ENCODE data around the gene GCNT3. TPM values are rescaled to one million over a fixed set of nuclear protein-coding genes. Genes with fewer than 3 reads are reported as not detected.
A peak's percentile ranks its signal among the peaks of the same experiment; 100 is the strongest.

GCNT3 gene
- total and polyA plus RNA-seq, 9 donors: 0.50 to 4.1 (median 0.72) TPM; not detected in 2

DNA sequence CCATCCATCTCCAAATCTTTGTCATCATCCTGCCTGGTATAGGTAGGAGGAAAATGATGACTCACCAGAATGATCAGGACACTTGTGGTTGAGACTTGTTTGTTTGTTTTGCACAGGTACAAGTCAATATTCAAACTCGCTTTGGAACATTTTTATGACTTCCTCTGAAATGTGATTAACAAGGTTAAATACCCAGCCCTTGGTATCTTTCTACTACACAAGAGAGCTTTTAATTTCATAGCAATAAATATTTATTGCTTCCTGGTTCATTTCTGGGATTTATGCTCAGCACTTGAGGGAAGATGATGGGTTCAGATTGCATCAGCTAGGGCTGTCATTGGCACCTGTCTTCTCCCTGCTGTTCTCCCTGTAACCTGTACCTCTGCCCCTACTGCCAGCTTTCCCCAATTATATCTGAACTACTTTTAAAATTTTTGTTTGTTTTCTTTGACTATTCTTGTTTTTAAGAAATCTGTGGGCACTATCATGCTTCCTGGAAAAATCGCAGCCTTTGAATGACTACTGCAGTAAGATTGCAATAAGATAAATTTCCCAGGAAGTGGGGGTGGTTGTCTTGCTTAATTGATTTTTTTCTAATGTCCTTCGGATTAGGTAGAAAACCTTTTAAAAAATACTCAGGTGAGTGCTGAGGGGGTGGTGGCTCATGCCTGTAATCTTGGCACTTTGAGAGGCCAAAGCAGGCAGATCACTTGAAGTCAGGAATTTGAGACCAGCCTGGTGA lies 24.3 kb upstream of the GCNT3 start:
- Histone ChIP-seq H3K27me3 (no peaks in the 10 kb centered on the region), H3K9me3 (no peaks in the 10 kb centered on the region), H3K27ac (no peak overlapping the region), H3K4me3 (no peak overlapping the region), H3K4me1 (ENCODE audit: insufficient read depth) (no peaks in the 10 kb centered on the region), H3K36me3 (no peaks in the 10 kb centered on the region)
- intact Hi-C loops (cut with DNase I): no loop called here
- no peak for DNase-seq
- TF ChIP-seq POLR2A (IDR thresholded peaks at IDR 0.05) (no peak), EP300 (IDR thresholded peaks at IDR 0.05) (no peak)
- TF ChIP-seq, protein P1, sequence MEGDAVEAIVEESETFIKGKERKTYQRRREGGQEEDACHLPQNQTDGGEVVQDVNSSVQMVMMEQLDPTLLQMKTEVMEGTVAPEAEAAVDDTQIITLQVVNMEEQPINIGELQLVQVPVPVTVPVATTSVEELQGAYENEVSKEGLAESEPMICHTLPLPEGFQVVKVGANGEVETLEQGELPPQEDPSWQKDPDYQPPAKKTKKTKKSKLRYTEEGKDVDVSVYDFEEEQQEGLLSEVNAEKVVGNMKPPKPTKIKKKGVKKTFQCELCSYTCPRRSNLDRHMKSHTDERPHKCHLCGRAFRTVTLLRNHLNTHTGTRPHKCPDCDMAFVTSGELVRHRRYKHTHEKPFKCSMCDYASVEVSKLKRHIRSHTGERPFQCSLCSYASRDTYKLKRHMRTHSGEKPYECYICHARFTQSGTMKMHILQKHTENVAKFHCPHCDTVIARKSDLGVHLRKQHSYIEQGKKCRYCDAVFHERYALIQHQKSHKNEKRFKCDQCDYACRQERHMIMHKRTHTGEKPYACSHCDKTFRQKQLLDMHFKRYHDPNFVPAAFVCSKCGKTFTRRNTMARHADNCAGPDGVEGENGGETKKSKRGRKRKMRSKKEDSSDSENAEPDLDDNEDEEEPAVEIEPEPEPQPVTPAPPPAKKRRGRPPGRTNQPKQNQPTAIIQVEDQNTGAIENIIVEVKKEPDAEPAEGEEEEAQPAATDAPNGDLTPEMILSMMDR (IDR thresholded peaks at IDR 0.05): no peak
- WGBS, 3 donors: 68 to 70% (median 70%) methylated on average over 3 of the region's 3 CpGs

DNA sequence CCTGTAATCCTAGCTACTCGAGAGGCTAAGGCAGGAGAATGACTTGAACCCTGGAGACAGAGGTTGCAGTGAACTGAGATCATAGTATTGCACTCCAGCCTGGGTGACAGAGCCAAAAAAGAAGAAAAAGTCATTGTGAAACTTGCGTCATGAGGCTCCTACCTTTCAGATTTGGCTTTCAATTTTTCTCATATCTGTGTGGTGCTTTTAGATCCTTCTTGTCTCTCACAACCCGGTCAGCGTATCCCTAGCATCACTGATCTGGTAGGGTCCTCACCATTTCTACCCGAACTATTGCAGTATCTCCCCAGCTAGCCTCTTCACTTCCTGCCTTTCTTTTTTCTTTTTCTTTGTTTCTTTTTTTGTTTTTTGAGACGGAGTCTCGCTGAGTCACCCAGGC lies 21.6 kb upstream of the GCNT3 start:
- 84 to 92% (median 91%) methylated on average over 7 of the region's 7 CpGs for WGBS, 3 donors
- no peaks in the 10 kb centered on the region for H3K36me3 ChIP-seq
- no peaks in the 10 kb centered on the region for H3K27me3 ChIP-seq
- H3K4me1 ChIP-seq (ENCODE audit: insufficient read depth): peaks cover under 1% of the 10 kb centered on the region
- no peak overlapping the region for H3K4me3 ChIP-seq
- TF ChIP-seq, protein P1 (IDR thresholded peaks at IDR 0.05): no peak
- no peak for TF ChIP-seq EP300 (IDR thresholded peaks at IDR 0.05)
- TF ChIP-seq POLR2A (IDR thresholded peaks at IDR 0.05): no peak
- H3K9me3 ChIP-seq: no peaks in the 10 kb centered on the region
- DNase-seq: no peak
- intact Hi-C loops (cut with DNase I): no loop called here
- no peak overlapping the region for H3K27ac ChIP-seq

DNA sequence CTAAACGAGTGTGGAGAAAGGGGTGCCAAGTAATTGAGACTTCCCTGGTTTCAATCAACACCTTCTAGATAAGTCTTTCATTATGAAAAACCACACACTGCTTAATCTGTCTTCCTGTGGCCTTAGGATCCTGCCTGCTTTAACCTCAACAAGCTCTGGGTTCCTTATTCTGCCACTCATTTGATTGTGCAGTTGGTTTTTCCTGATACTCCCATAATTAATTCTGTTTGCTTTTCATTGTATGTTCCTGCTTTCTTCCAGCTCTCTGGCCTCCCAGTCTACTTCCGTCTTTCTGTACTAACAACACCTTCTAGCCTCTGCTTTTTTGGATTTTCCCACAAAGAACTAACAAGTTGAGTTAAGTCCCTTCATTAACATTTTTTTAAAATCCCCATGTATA lies 20.2 kb upstream of the GCNT3 start:
- intact Hi-C loops (cut with DNase I): no loop called here
- no peak for DNase-seq
- TF ChIP-seq POLR2A (IDR thresholded peaks at IDR 0.05): no peak
- Histone ChIP-seq H3K27me3 (no peaks in the 10 kb centered on the region), H3K4me1 (ENCODE audit: insufficient read depth) (peaks cover 7% of the 10 kb centered on the region), H3K36me3 (no peaks in the 10 kb centered on the region), H3K4me3 (no peak overlapping the region), H3K27ac (no peak overlapping the region), H3K9me3 (no peaks in the 10 kb centered on the region)
- 49 to 51% (median 50%) methylated on average over 2 of the region's 2 CpGs for WGBS, 3 donors

DNA sequence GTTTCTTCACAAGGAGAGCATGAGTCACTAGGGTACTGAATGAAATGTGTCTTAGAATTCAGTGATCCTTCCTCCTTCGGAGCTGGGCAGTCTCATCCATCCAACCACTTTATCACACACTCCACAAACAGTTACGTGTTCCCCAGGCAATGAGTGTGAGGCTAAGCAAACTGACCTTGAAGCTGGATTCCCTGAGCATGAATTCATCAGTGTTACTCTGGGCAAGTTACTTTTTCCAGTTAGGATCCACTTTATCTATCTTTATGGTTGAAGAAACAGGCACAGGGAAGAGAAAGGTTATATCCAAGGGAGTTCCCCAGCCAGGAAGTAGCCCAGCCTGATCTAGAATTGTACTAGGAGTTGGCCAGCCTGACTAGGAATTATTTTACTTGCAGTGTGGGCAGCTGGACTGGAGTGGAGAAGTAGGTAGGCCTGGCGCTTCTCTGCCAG lies 17.1 kb upstream of the GCNT3 start:
- H3K27me3 ChIP-seq: no peaks in the 10 kb centered on the region
- 16 to 26% (median 19%) methylated on average over 3 of the region's 3 CpGs for WGBS, 3 donors
- no peaks in the 10 kb centered on the region for H3K36me3 ChIP-seq
- TF ChIP-seq POLR2A (IDR thresholded peaks at IDR 0.05) (no peak), EP300 (IDR thresholded peaks at IDR 0.05) (no peak)
- TF ChIP-seq, protein P1 (IDR thresholded peaks at IDR 0.05): no peak
- intact Hi-C loops (cut with DNase I): no loop called here
- no peaks in the 10 kb centered on the region for H3K9me3 ChIP-seq
- peak overlapping the region; percentile 10 to 62 for H3K27ac ChIP-seq
- H3K4me3 ChIP-seq: no peak overlapping the region
- peak in 4 of 5 donors; percentile 19 to 37 (median 32) for DNase-seq
- H3K4me1 ChIP-seq (ENCODE audit: insufficient read depth): peaks cover 7% of the 10 kb centered on the region

DNA sequence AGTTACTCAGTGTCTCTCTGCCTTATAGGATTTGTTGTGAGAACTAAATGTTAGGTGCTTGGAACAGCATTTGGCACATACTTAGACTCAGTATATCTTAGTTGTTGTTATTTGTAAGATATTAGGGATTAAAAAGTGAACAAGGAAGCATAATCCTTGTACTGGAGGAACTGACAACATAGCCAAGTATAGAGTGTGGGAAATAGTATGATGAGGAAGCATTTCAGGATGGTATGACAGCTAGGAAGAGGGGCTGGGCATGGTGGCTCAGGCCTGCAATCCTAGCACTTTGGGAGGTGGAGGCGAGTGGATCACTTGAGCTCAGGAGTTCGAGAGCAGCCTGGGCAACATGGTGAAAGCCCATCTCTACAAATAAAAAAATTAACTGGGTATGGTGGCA lies 16.6 kb upstream of the GCNT3 start:
- no peaks in the 10 kb centered on the region for H3K27me3 ChIP-seq
- H3K36me3 ChIP-seq: no peaks in the 10 kb centered on the region
- 81 to 88% (median 87%) methylated on average over 2 of the region's 2 CpGs for WGBS, 3 donors
- H3K27ac ChIP-seq: peak overlapping the region; percentile 10 to 62
- H3K9me3 ChIP-seq: no peaks in the 10 kb centered on the region
- TF ChIP-seq, protein P1 (IDR thresholded peaks at IDR 0.05): no peak
- no peak for TF ChIP-seq EP300 (IDR thresholded peaks at IDR 0.05)
- no peak for TF ChIP-seq POLR2A (IDR thresholded peaks at IDR 0.05)
- H3K4me1 ChIP-seq (ENCODE audit: insufficient read depth): peaks cover 7% of the 10 kb centered on the region
- intact Hi-C loops (cut with DNase I): no loop called here
- no peak overlapping the region for H3K4me3 ChIP-seq
- DNase-seq: no peak

All from ovary (tissue), 9 donors.